MM.1S (cell line): ENCODE results near the gene DDC.

ENCODE experiments used
- DNase-seq: peaks from one replicate; pipeline ENCODE4 v3.0.0-alpha.2; 2015
- H2AFZ ChIP-seq: fragments of 300-600 bp; sonication (generic); 2 replicates; pipeline ENCODE4 v1.6.0; 2016; ENCODE audit warnings: antibody characterized with exemption, low read length
- H3F3A ChIP-seq: fragments of 300-600 bp; sonication (generic); 2 replicates; pipeline ENCODE4 v1.6.1; 2016; ENCODE audit warnings: mild to moderate bottlenecking, antibody characterized with exemption, low read length, moderate library complexity, mixed read lengths; ENCODE audit not compliant: insufficient read depth
- H3K27ac ChIP-seq: fragments of 300-600 bp; sonication (generic); 2 replicates; pipeline ENCODE4 v1.5.1; 2016; ENCODE audit warnings: mild to moderate bottlenecking, low read length
- H3K27me3 ChIP-seq: fragments of 300-600 bp; sonication (generic); replicated peaks from 2 replicates; pipeline ENCODE4 v1.6.0; 2016; ENCODE audit warnings: low read length; ENCODE audit not compliant: insufficient read depth
- H3K36me3 ChIP-seq: fragments of 300-600 bp; sonication (generic); replicated peaks from 2 replicates; pipeline ENCODE4 v1.6.1; 2016; ENCODE audit warnings: mild to moderate bottlenecking, low read length, mixed read lengths; ENCODE audit not compliant: insufficient read depth
- H3K4me1 ChIP-seq: fragments of 300-600 bp; sonication (generic); 2 replicates; pipeline ENCODE4 v1.6.1; 2016; ENCODE audit warnings: low read length, mixed read lengths
- H3K4me2 ChIP-seq: fragments of 300-600 bp; sonication (generic); 2 replicates; pipeline ENCODE4 v1.6.0; 2016; ENCODE audit warnings: low read depth, low read length
- H3K4me3 ChIP-seq: fragments of 300-600 bp; sonication (generic); 2 replicates; pipeline ENCODE4 v1.5.1; 2016; ENCODE audit warnings: low read length, mixed read lengths
- H3K79me2 ChIP-seq: fragments of 300-600 bp; sonication (generic); 2 replicates; pipeline ENCODE4 v1.6.1; 2016; ENCODE audit warnings: mixed run types, low read length, mixed read lengths
- H3K9ac ChIP-seq: fragments of 300-600 bp; sonication (generic); 2 replicates; pipeline ENCODE4 v1.6.1; 2016; ENCODE audit warnings: low read length, mixed read lengths
- H3K9me2 ChIP-seq: fragments of 300-600 bp; sonication (generic); replicated peaks from 2 replicates; pipeline ENCODE4 v1.6.1; 2016; ENCODE audit warnings: mild to moderate bottlenecking, low read length, mixed read lengths; ENCODE audit not compliant: insufficient read depth
- H3K9me3 ChIP-seq: fragments of 300-600 bp; sonication (generic); replicated peaks from 2 replicates; pipeline ENCODE4 v1.6.1; 2016; ENCODE audit warnings: mild to moderate bottlenecking, low read length, mixed read lengths; ENCODE audit not compliant: insufficient read depth
- H4K20me1 ChIP-seq: fragments of 300-600 bp; sonication (generic); 2 replicates; pipeline ENCODE4 v1.6.1; 2016; ENCODE audit warnings: mild to moderate bottlenecking, low read length, moderate library complexity, mixed read lengths; ENCODE audit not compliant: insufficient read depth
- EZH2 ChIP-seq: fragments of 300-600 bp; sonication (generic); optimal IDR thresholded peaks from 2 replicates; pipeline ENCODE3; 2017; ENCODE audit warnings: low read depth, mild to moderate bottlenecking, antibody characterized with exemption, low read length, mixed read lengths
- EZH2phosphoT487 ChIP-seq: fragments of 300-600 bp; sonication (generic); IDR thresholded peaks from 2 replicates; pipeline ENCODE4 v1.6.1; 2018; ENCODE audit warnings: antibody characterized with exemption, low read length
- TF ChIP-seq, protein P1 (sequence below): fragments of 300-600 bp; sonication (generic); IDR thresholded peaks from 2 replicates; pipeline ENCODE4 v1.5.1; 2016; ENCODE audit warnings: antibody characterized with exemption, low read length, mixed read lengths

DDC gene

DNA sequence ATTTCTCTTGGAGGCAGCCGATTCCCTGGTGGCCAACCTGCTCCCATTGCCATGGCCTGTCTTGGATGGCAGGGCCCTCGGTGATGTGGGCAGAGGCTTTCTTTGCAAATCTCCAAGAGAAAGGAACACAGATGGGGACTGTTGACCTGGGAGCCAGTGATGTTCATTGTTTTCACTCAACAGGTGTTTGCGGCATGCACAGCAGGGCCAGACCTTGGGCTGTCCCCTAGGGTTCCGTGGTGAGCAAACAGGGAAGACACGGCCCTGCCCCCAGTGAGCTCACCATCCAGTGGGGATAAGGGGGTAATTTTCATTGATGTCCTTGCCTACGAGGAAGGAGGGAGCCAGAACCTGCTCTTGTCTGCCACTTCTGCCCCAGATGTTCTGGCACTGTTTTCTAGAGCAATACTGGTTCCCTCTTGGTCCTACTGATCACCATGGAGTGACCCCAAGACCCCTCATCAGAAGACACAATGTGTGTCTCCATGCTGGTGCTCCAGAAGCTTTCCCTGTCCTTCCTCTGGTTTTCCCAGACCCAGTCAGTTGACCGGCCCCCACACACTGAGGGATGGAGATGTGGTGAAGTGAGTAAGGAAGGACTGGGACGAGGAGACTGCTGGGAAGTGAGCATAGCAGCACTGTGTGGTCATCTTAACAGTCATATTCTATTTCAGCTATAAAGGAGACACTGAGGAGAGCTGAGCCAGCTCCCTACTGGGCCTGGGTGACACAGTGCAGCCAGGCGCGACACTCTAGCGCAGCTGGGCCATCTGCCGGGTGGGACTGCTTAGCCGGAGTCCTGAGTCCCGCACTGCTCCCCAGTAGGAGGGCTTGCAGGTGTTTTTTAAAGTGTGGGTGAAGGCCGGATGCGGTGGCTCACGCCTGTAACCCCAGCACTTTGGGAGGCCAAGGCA is 94.7 kb downstream of the DDC start:
- no peaks in the 10 kb centered on the region for H3K9me3 ChIP-seq
- H3K27ac ChIP-seq, result no peak overlapping the region
- no peaks in the 10 kb centered on the region for H3K9me2 ChIP-seq
- no peak overlapping the region for H3K4me2 ChIP-seq
- no peaks in the 10 kb centered on the region for H3F3A ChIP-seq
- H3K27me3 ChIP-seq, result no peaks in the 10 kb centered on the region
- H3K79me2 ChIP-seq, result no peaks in the 10 kb centered on the region
- H3K4me3 ChIP-seq, result no peak overlapping the region
- no peak overlapping the region for H2AFZ ChIP-seq
- no peaks in the 10 kb centered on the region for H3K36me3 ChIP-seq
- H3K9ac ChIP-seq, result no peak overlapping the region
- H3K4me1 ChIP-seq, result peaks cover 8% of the 10 kb centered on the region; the same call in 1 of the 2 replicates
- DNase-seq, result no peak
- TF ChIP-seq, protein P1, sequence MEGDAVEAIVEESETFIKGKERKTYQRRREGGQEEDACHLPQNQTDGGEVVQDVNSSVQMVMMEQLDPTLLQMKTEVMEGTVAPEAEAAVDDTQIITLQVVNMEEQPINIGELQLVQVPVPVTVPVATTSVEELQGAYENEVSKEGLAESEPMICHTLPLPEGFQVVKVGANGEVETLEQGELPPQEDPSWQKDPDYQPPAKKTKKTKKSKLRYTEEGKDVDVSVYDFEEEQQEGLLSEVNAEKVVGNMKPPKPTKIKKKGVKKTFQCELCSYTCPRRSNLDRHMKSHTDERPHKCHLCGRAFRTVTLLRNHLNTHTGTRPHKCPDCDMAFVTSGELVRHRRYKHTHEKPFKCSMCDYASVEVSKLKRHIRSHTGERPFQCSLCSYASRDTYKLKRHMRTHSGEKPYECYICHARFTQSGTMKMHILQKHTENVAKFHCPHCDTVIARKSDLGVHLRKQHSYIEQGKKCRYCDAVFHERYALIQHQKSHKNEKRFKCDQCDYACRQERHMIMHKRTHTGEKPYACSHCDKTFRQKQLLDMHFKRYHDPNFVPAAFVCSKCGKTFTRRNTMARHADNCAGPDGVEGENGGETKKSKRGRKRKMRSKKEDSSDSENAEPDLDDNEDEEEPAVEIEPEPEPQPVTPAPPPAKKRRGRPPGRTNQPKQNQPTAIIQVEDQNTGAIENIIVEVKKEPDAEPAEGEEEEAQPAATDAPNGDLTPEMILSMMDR, result no peak
- TF ChIP-seq EZH2phosphoT487 (no peak), EZH2 (no peak)
- H4K20me1 ChIP-seq, result no peaks in the 10 kb centered on the region

DNA sequence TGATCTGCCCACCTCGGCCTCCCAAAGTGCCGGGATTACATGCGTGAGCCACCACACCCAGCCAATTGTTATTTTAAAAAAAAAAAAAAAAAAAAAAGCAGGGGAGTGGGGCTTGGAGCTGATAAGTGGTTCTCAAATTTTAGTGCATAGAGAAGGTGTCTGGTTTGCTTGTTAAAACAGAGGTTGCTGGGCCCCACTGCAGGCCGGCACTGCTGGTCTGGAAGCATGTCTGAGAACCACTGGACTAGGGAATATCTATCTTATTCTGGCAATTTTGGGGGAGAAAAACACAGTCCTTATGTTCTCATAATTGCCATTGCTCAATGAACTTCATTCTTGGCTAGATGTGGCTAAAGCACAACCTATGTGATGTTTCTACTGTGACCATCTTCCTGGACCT is 96.0 kb downstream of the DDC start:
- TF ChIP-seq, protein P1, result no peak
- TF ChIP-seq EZH2, result no peak
- no peak for TF ChIP-seq EZH2phosphoT487
- no peaks in the 10 kb centered on the region for H3K9me2 ChIP-seq
- no peak overlapping the region for H3K9ac ChIP-seq
- no peaks in the 10 kb centered on the region for H3K27me3 ChIP-seq
- no peak overlapping the region for H3K4me3 ChIP-seq
- no peaks in the 10 kb centered on the region for H3K36me3 ChIP-seq
- no peak overlapping the region for H3K4me2 ChIP-seq
- no peak overlapping the region for H2AFZ ChIP-seq
- H4K20me1 ChIP-seq, result no peaks in the 10 kb centered on the region
- H3K27ac ChIP-seq, result no peak overlapping the region
- no peak for DNase-seq
- peaks cover 8% of the 10 kb centered on the region; the same call in 1 of the 2 replicates for H3K4me1 ChIP-seq
- H3K9me3 ChIP-seq, result no peaks in the 10 kb centered on the region
- no peaks in the 10 kb centered on the region for H3F3A ChIP-seq
- no peaks in the 10 kb centered on the region for H3K79me2 ChIP-seq

DNA sequence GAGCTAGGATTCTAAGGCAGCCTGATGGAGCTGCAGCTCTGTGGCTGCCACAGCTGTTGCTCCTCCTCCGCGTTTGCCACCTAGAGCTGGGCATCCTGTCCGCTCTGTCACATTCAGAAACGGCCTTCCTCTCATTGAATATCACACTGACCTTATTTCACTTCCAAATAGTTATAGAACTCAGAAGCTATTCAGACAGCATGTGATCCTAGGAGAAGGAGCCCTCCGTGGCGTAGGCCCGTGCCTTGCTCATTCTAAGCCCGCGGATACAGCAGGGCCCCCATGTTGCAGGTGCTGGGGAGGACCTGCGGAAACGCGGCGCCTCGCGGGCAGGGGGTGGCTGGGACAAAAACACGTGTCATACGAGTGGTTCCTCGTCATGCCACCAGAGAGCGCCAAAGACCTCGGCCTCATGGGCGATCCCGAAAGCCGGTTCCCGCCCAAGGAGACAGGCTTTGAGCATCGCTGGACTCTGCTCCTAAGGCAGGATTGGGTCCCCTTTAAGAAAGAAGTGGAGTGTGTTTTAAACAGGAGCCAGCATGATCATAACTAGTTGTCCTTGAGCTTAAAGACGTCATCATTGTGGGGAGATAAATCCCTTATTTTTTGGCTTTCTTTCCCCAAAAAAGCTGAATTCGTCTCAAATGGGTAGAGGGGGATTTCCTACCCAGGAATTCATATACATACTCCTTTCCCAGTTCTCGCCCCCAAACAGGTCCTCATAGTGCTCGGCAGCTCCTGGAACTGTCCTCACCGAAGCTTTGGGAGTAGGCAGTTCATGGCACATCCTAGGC is 97.2 kb downstream of the DDC start:
- H3K9me3 ChIP-seq, result no peaks in the 10 kb centered on the region
- H3K9ac ChIP-seq, result peak overlapping the region; percentile 28; the same call in 1 of the 2 replicates
- DNase-seq, result peak; percentile 78
- H4K20me1 ChIP-seq, result no peaks in the 10 kb centered on the region
- no peaks in the 10 kb centered on the region for H3F3A ChIP-seq
- H3K9me2 ChIP-seq, result no peaks in the 10 kb centered on the region
- H3K4me1 ChIP-seq, result peaks cover 8% of the 10 kb centered on the region; the same call in 1 of the 2 replicates
- TF ChIP-seq EZH2 (no peak), EZH2phosphoT487 (no peak)
- TF ChIP-seq, protein P1, result peak; percentile 87
- no peaks in the 10 kb centered on the region for H3K79me2 ChIP-seq
- no peak overlapping the region for H3K27ac ChIP-seq
- no peaks in the 10 kb centered on the region for H3K27me3 ChIP-seq
- H3K36me3 ChIP-seq, result no peaks in the 10 kb centered on the region
- peak overlapping the region; percentile 86 for H3K4me2 ChIP-seq
- H3K4me3 ChIP-seq, result peak overlapping the region; percentile 41
- H2AFZ ChIP-seq, result peak overlapping the region; percentile 94
